Mesenchymal stem cell (in vitro differentiated cells and primary cell): ENCODE results near the gene KBTBD12.

Experiments
- DNase-seq: peaks from one replicate; pipeline ENCODE4 v3.0.0-alpha.2; 2013
- H2AFZ ChIP-seq: one replicate; pipeline ENCODE4 v1.6.1; 2013; ENCODE audit warnings: low read depth, mild to moderate bottlenecking, control low read depth, inconsistent platforms, low read length, moderate library complexity
- H2AK5ac ChIP-seq: 2 replicates; pipeline ENCODE4 v1.6.1; 2013; ENCODE audit warnings: low read length, moderate library complexity, mild to moderate bottlenecking, inconsistent platforms; ENCODE audit not compliant: severe bottlenecking
- H2BK120ac ChIP-seq: one replicate; pipeline ENCODE4 v1.6.1; 2013; ENCODE audit warnings: low read depth, mild to moderate bottlenecking, inconsistent platforms, low read length, moderate library complexity
- H2BK12ac ChIP-seq, 2 experiments: one replicate each; pipeline ENCODE4 v1.6.1; 2013; ENCODE audit warnings: inconsistent platforms in 2 of 2, low read length in 2 of 2, mild to moderate bottlenecking in 2 of 2, moderate library complexity in 2 of 2, control low read depth in 1 of 2
- H2BK15ac ChIP-seq: one replicate; pipeline ENCODE4 v1.6.1; 2013; ENCODE audit warnings: mild to moderate bottlenecking, low read depth, inconsistent platforms; ENCODE audit not compliant: poor library complexity, severe bottlenecking
- H2BK5ac ChIP-seq: 2 replicates; pipeline ENCODE4 v1.6.1; 2013; ENCODE audit warnings: low read depth, mild to moderate bottlenecking, low read length, control low read depth, inconsistent platforms; ENCODE audit not compliant: poor library complexity, severe bottlenecking
- H3K14ac ChIP-seq, 2 experiments: one replicate each; pipeline ENCODE4 v1.6.1; 2013; ENCODE audit warnings: inconsistent platforms in 2 of 2, low read length in 2 of 2, control low read depth in 1 of 2, mild to moderate bottlenecking in 1 of 2, moderate library complexity in 1 of 2
- H3K18ac ChIP-seq, 2 experiments: one replicate each; pipeline ENCODE4 v1.6.1; 2013; ENCODE audit warnings: inconsistent platforms in 2 of 2, low read length in 2 of 2, control low read depth in 1 of 2, low read depth in 1 of 2, mild to moderate bottlenecking in 1 of 2
- H3K23ac ChIP-seq, 2 experiments: one replicate each; pipeline ENCODE4 v1.6.1; 2013; ENCODE audit warnings: inconsistent platforms in 2 of 2, low read length in 2 of 2, mild to moderate bottlenecking in 2 of 2, moderate library complexity in 2 of 2, control low read depth in 1 of 2
- H3K27ac ChIP-seq: 2 replicates; pipeline ENCODE4 v1.5.1; 2013; ENCODE audit warnings: mild to moderate bottlenecking, moderate library complexity, low read length, control low read depth, inconsistent platforms; ENCODE audit not compliant: poor library complexity, severe bottlenecking
- H3K27me3 ChIP-seq, 2 experiments: 2 replicates each; pipeline versions ENCODE4 v1.6.1 to v1.7.0; 2013; ENCODE audit warnings: low read length in 2 of 2, mild to moderate bottlenecking in 2 of 2, moderate library complexity in 2 of 2, control low read depth in 1 of 2, inconsistent platforms in 1 of 2; ENCODE audit not compliant: control insufficient read depth in 1 of 2, insufficient read depth in 1 of 2
- H3K36me3 ChIP-seq, 2 experiments: 2 replicates each; pipeline versions ENCODE4 v1.6.1 to v1.7.0; 2013; ENCODE audit warnings: low read length in 2 of 2, control low read depth in 1 of 2, inconsistent platforms in 1 of 2, low read depth in 1 of 2, mild to moderate bottlenecking in 1 of 2; ENCODE audit not compliant: insufficient read depth in 2 of 2, control insufficient read depth in 1 of 2
- H3K4ac ChIP-seq, 2 experiments: one replicate each; pipeline ENCODE4 v1.6.1; 2013; ENCODE audit warnings: inconsistent platforms in 2 of 2, low read length in 2 of 2, mild to moderate bottlenecking in 2 of 2, moderate library complexity in 2 of 2, control low read depth in 1 of 2, low read depth in 1 of 2
- H3K4me1 ChIP-seq: 2 replicates; pipeline ENCODE4 v1.6.1; 2013; ENCODE audit warnings: low read depth, low read length, control low read depth; ENCODE audit not compliant: control insufficient read depth, insufficient read depth
- H3K4me2 ChIP-seq: 2 replicates; pipeline ENCODE4 v1.6.1; 2013; ENCODE audit warnings: low read length, mild to moderate bottlenecking, inconsistent platforms; ENCODE audit not compliant: poor library complexity, severe bottlenecking
- H3K4me3 ChIP-seq, 2 experiments: 2 replicates each; pipeline versions ENCODE4 v1.5.1 to v1.7.0; 2013; ENCODE audit warnings: low read length in 2 of 2, mild to moderate bottlenecking in 2 of 2, control low read depth in 1 of 2, low read depth in 1 of 2; ENCODE audit not compliant: insufficient read depth in 1 of 2
- H3K79me1 ChIP-seq: replicated peaks from 2 replicates; pipeline ENCODE4 v1.6.1; 2013; ENCODE audit warnings: mild to moderate bottlenecking, control low read depth, low read length, inconsistent platforms; ENCODE audit not compliant: poor library complexity, severe bottlenecking
- H3K9ac ChIP-seq: 2 replicates; pipeline ENCODE4 v1.7.0; 2013; ENCODE audit warnings: mild to moderate bottlenecking, low read length, moderate library complexity
- H3K9me3 ChIP-seq: 2 replicates; pipeline ENCODE4 v1.7.0; 2013; ENCODE audit warnings: mild to moderate bottlenecking, low read length; ENCODE audit not compliant: control insufficient read depth
- H4K8ac ChIP-seq: one replicate; pipeline ENCODE4 v1.6.1; 2013; ENCODE audit warnings: inconsistent platforms, mild to moderate bottlenecking, low read length, moderate library complexity
- H4K91ac ChIP-seq: one replicate; pipeline ENCODE4 v1.6.1; 2013; ENCODE audit warnings: mild to moderate bottlenecking, low read length, inconsistent platforms
- whole genome bisulfite sequencing: methylation state at CpG from one replicate; pipeline ENCODE4 v1.1.7; 2013; ENCODE audit warnings: mixed read lengths; 5-methylcytosine and 5-hydroxymethylcytosine counted together

The KBTBD12 gene

DNA sequence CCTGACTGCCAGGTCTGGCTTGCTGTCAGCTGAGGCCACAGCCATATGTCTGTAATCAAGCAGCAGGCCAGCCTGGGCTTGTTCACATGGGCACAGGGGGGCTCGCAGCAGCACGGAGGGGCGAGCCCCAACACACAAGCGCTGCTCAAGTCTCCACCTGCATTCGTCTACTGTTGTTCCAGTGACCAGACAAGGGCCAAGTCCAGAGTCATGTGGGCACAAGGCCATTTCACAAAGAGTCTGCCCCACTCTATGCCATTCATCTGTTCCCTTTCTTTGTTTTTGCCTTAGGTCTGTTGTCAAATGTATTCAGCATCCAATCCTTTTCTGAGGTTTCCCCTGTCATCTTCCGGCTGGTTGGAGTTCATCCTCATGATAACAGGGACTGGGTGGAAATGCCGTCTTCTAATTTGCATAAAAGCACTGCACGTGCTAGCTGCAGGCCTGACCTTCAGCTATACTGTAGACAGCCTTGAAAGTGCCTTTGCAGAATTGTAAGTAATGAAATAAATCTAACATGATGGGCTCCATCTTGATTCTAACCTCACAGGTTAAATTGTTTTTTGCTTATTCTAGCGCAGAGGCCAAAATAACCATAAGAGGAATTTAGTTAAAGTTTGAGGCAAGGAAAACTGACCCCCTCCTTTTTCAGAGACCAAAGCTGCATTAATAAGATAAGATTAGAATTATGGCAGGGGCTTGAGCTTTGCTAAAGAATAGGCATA lies 28.6 kb upstream of the KBTBD12 start:
- H2AK5ac ChIP-seq, result no peak overlapping the region
- H3K36me3 ChIP-seq, result no peaks in the 10 kb centered on the region
- no peak overlapping the region for H3K4me2 ChIP-seq
- no peak overlapping the region for H3K27ac ChIP-seq
- WGBS, result 91% methylated on average over 8 of the region's 9 CpGs
- DNase-seq, result no peak
- H3K9me3 ChIP-seq, result peaks cover 5% of the 10 kb centered on the region
- H3K14ac ChIP-seq, result no peak overlapping the region
- no peak overlapping the region for H2BK120ac ChIP-seq
- no peak overlapping the region for H2BK12ac ChIP-seq
- no peak overlapping the region for H4K91ac ChIP-seq
- no peak overlapping the region for H3K18ac ChIP-seq
- no peak overlapping the region for H2AFZ ChIP-seq
- no peak overlapping the region for H2BK5ac ChIP-seq
- no peak overlapping the region for H3K4ac ChIP-seq
- no peaks in the 10 kb centered on the region for H3K4me1 ChIP-seq
- H4K8ac ChIP-seq, result no peak overlapping the region
- H3K9ac ChIP-seq, result no peak overlapping the region
- no peak overlapping the region for H3K4me3 ChIP-seq
- H3K27me3 ChIP-seq, result peaks cover 0 to 5% of the 10 kb centered on the region in 2 experiments
- no peaks in the 10 kb centered on the region for H3K79me1 ChIP-seq
- no peak overlapping the region for H2BK15ac ChIP-seq
- no peak overlapping the region for H3K23ac ChIP-seq

GRCh38 chr3:127886956-127887231 lies 28.1 kb upstream of the KBTBD12 start:
- H2AFZ ChIP-seq, result no peak overlapping the region
- H3K4ac ChIP-seq, result no peak overlapping the region
- no peak overlapping the region for H2BK12ac ChIP-seq
- H2BK5ac ChIP-seq, result no peak overlapping the region
- no peak overlapping the region for H3K18ac ChIP-seq
- no peak overlapping the region for H4K91ac ChIP-seq
- H2BK15ac ChIP-seq, result no peak overlapping the region
- no peak for DNase-seq
- peaks cover 0 to under 1% of the 10 kb centered on the region in 2 experiments for H3K27me3 ChIP-seq
- no peaks in the 10 kb centered on the region for H3K4me1 ChIP-seq
- H3K79me1 ChIP-seq, result no peaks in the 10 kb centered on the region
- H3K4me2 ChIP-seq, result no peak overlapping the region
- H3K4me3 ChIP-seq, result no peak overlapping the region
- H3K9me3 ChIP-seq, result peaks cover 9% of the 10 kb centered on the region
- H3K27ac ChIP-seq, result no peak overlapping the region
- H3K36me3 ChIP-seq, result no peaks in the 10 kb centered on the region
- no peak overlapping the region for H4K8ac ChIP-seq
- no peak overlapping the region for H2AK5ac ChIP-seq
- no peak overlapping the region for H3K9ac ChIP-seq
- H2BK120ac ChIP-seq, result no peak overlapping the region
- no peak overlapping the region for H3K23ac ChIP-seq
- H3K14ac ChIP-seq, result no peak overlapping the region

GRCh38 chr3:127887321-127887720 lies 27.7 kb upstream of the KBTBD12 start:
- Histone ChIP-seq H3K79me1 (no peaks in the 10 kb centered on the region), H3K9me3 (peaks cover 11% of the 10 kb centered on the region), H3K4ac (no peak overlapping the region), H3K27me3 (no peaks in the 10 kb centered on the region), H3K4me2 (no peak overlapping the region), H2BK120ac (no peak overlapping the region), H3K27ac (no peak overlapping the region), H3K14ac (no peak overlapping the region), H3K23ac (no peak overlapping the region), H3K36me3 (no peaks in the 10 kb centered on the region), H4K8ac (no peak overlapping the region), H3K18ac (no peak overlapping the region), H2AK5ac (no peak overlapping the region), H3K4me3 (no peak overlapping the region), H2BK12ac (no peak overlapping the region), H2BK15ac (no peak overlapping the region), H2AFZ (no peak overlapping the region), H3K9ac (no peak overlapping the region), H3K4me1 (no peaks in the 10 kb centered on the region), H4K91ac (no peak overlapping the region), H2BK5ac (no peak overlapping the region)
- no peak for DNase-seq
- WGBS, result 83% methylated on average over 4 of the region's 4 CpGs

DNA sequence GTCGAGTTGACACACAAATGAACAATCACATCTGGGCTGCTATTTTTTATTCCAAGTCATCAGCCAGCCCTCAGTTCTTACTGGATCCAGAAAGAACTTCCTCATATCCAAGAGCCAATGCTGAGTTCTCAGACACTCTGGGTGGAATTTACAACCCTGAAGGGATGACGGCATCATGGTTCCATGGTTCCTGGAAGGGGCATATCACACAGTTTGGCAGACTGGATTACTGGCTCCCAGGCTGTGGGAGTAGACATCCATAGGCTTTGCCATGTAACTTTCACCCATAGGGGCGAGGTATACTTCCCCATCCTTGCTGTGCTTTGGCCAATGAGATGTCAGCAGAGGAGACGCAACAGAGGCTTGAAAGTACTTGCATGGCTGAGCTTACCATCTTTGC lies 26.9 kb upstream of the KBTBD12 start:
- H3K36me3 ChIP-seq, result no peaks in the 10 kb centered on the region
- H2BK15ac ChIP-seq, result no peak overlapping the region
- H2AK5ac ChIP-seq, result no peak overlapping the region
- no peak overlapping the region for H4K8ac ChIP-seq
- no peaks in the 10 kb centered on the region for H3K4me1 ChIP-seq
- H3K27me3 ChIP-seq, result no peaks in the 10 kb centered on the region
- H3K14ac ChIP-seq, result no peak overlapping the region
- no peaks in the 10 kb centered on the region for H3K79me1 ChIP-seq
- H3K4me3 ChIP-seq, result no peak overlapping the region
- no peak overlapping the region for H3K4ac ChIP-seq
- no peak for DNase-seq
- no peak overlapping the region for H4K91ac ChIP-seq
- H3K9me3 ChIP-seq, result peaks cover 11% of the 10 kb centered on the region
- WGBS, result 76% methylated on average over 4 of the region's 4 CpGs
- H2BK120ac ChIP-seq, result no peak overlapping the region
- H3K27ac ChIP-seq, result no peak overlapping the region
- no peak overlapping the region for H2BK12ac ChIP-seq
- H3K9ac ChIP-seq, result no peak overlapping the region
- no peak overlapping the region for H3K23ac ChIP-seq
- H3K18ac ChIP-seq, result no peak overlapping the region
- no peak overlapping the region for H3K4me2 ChIP-seq
- no peak overlapping the region for H2AFZ ChIP-seq
- H2BK5ac ChIP-seq, result no peak overlapping the region
